Measurements from ENCODE around the gene ITGB3.
A peak's percentile ranks its signal among the peaks of the same experiment; 100 is the strongest.

Gene ITGB3

GRCh38 chr17:47298712-47299111 lies 45.1 kb downstream of the ITGB3 start:
- DNase-seq (ENCODE audit: low read depth, low spot score) = no peak

GRCh38 chr17:47299239-47299910 lies 45.7 kb downstream of the ITGB3 start:
- DNase-seq (ENCODE audit: low read depth, low spot score) = no peak

- no peak for DNase-seq (ENCODE audit: low read depth, low spot score)
Observed at GRCh38 chr17:47300718-47301117, 47.1 kb downstream of the ITGB3 start.

GRCh38 chr17:47301161-47301560 lies 47.5 kb downstream of the ITGB3 start:
- no peak for DNase-seq (ENCODE audit: low read depth, low spot score)

GRCh38 chr17:47301831-47302230 lies 48.2 kb downstream of the ITGB3 start:
- DNase-seq (ENCODE audit: low read depth, low spot score) = no peak

- DNase-seq (ENCODE audit: low read depth, low spot score) = no peak
Observed at GRCh38 chr17:47304186-47304585, 50.6 kb downstream of the ITGB3 start.

GRCh38 chr17:47305302-47305923 lies 51.8 kb downstream of the ITGB3 start:
- no peak for DNase-seq (ENCODE audit: low read depth, low spot score)

- DNase-seq (ENCODE audit: low read depth, low spot score) = no peak
Observed at GRCh38 chr17:47310186-47310733, 56.6 kb downstream of the ITGB3 start.

- DNase-seq (ENCODE audit: low read depth, low spot score) = no peak
Observed at GRCh38 chr17:47311420-47311819, 57.8 kb downstream of the ITGB3 start.

- DNase-seq (ENCODE audit: low read depth, low spot score) = peak; percentile 62
Observed at GRCh38 chr17:47315451-47316266, 62.0 kb downstream of the ITGB3 start.

- DNase-seq (ENCODE audit: low read depth, low spot score) = no peak
Observed at GRCh38 chr17:47316311-47316710, 62.7 kb downstream of the ITGB3 start.

GRCh38 chr17:47317119-47317518 lies 63.5 kb downstream of the ITGB3 start:
- no peak for DNase-seq (ENCODE audit: low read depth, low spot score)

- no peak for DNase-seq (ENCODE audit: low read depth, low spot score)
Observed at GRCh38 chr17:47318197-47318918, 64.7 kb downstream of the ITGB3 start.

GRCh38 chr17:47320879-47321502 lies 67.4 kb downstream of the ITGB3 start:
- no peak for DNase-seq (ENCODE audit: low read depth, low spot score)

GRCh38 chr17:47323382-47324223 lies 70.0 kb downstream of the ITGB3 start, which contains the start of gene EFCAB13:
EFCAB13 (plus strand) TSS chr17:47323955; CDS start chr17:47328354, 4,399 bp downstream.
- no peak for DNase-seq (ENCODE audit: low read depth, low spot score)

GRCh38 chr17:47324224-47325020 lies 70.8 kb downstream of the ITGB3 start:
- no peak for DNase-seq (ENCODE audit: low read depth, low spot score)

- DNase-seq (ENCODE audit: low read depth, low spot score) = no peak
Observed at GRCh38 chr17:47325176-47325575, 71.5 kb downstream of the ITGB3 start.

GRCh38 chr17:47330548-47330947 lies 76.9 kb downstream of the ITGB3 start:
- DNase-seq (ENCODE audit: low read depth, low spot score) = no peak

GRCh38 chr17:47332287-47332686 lies 78.7 kb downstream of the ITGB3 start:
- DNase-seq (ENCODE audit: low read depth, low spot score) = no peak
